ENCODE measurements around the gene FGD4. TPM values are rescaled to one million over a fixed set of nuclear protein-coding genes. Genes with fewer than 3 reads are reported as not detected.

The FGD4 gene
- total RNA-seq, 1 experiment from 2014 or later: 37.4 TPM

DNA sequence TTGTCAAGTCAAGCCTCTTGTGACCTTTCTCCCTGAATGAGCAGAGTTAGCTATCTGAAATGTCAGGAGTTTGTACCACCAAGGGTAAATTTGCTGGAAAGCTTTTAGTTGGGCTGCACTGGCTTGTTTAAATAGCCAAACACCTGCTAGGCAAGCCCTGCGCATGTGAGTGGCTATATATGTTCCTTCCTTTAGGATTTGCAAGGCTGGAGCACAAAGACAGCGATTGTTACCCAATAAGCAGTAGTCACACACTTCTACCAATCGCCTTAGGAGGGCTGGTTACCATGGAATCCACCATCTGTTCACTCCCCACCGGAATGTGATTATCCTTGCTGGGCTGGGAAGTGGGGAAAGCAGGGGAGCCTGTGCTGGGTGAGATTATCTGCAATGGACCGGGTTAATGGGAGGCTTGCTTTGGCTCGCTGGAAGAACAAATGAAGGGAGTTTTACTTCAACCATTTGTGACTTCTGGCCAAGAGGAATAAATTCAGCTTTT lies 102.5 kb downstream of the FGD4 start:
- intact Hi-C loops (cut with micrococcal nuclease; ENCODE audit: unreplicated experiment): loop anchor here (5.0 kb wide), 1 partner anchor 45 kb away; no protein-coding TSS in a partner anchor
- Mint-ChIP-seq H3K27me3 (ENCODE audit: unreplicated experiment) (no peaks in the 10 kb centered on the region), H3K9me3 (ENCODE audit: low read depth, unreplicated experiment) (no peaks in the 10 kb centered on the region), H3K4me1 (ENCODE audit: low read depth, unreplicated experiment) (peaks cover 46% of the 10 kb centered on the region), H3K36me3 (ENCODE audit: insufficient read depth, unreplicated experiment) (peaks cover 6% of the 10 kb centered on the region), H3K27ac (ENCODE audit: unreplicated experiment) (peak overlapping the region; percentile 66), H3K4me3 (ENCODE audit: low read depth, unreplicated experiment) (peak overlapping the region; percentile 51)
- CTCF ChIA-PET: interaction anchor here (0.7 to 1.5 kb wide), 3 partner anchors 21 to 34 kb away, joined by 3 to 5 read pairs (median 3); no protein-coding TSS in a partner anchor
- BruUV-seq (replicated peaks): no TSS peak
- TF ChIP-seq, protein P1, sequence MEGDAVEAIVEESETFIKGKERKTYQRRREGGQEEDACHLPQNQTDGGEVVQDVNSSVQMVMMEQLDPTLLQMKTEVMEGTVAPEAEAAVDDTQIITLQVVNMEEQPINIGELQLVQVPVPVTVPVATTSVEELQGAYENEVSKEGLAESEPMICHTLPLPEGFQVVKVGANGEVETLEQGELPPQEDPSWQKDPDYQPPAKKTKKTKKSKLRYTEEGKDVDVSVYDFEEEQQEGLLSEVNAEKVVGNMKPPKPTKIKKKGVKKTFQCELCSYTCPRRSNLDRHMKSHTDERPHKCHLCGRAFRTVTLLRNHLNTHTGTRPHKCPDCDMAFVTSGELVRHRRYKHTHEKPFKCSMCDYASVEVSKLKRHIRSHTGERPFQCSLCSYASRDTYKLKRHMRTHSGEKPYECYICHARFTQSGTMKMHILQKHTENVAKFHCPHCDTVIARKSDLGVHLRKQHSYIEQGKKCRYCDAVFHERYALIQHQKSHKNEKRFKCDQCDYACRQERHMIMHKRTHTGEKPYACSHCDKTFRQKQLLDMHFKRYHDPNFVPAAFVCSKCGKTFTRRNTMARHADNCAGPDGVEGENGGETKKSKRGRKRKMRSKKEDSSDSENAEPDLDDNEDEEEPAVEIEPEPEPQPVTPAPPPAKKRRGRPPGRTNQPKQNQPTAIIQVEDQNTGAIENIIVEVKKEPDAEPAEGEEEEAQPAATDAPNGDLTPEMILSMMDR (IDR thresholded peaks at IDR 0.05; ENCODE audit: unreplicated experiment): no peak
- peak; percentile 72 for DNase-seq

DNA sequence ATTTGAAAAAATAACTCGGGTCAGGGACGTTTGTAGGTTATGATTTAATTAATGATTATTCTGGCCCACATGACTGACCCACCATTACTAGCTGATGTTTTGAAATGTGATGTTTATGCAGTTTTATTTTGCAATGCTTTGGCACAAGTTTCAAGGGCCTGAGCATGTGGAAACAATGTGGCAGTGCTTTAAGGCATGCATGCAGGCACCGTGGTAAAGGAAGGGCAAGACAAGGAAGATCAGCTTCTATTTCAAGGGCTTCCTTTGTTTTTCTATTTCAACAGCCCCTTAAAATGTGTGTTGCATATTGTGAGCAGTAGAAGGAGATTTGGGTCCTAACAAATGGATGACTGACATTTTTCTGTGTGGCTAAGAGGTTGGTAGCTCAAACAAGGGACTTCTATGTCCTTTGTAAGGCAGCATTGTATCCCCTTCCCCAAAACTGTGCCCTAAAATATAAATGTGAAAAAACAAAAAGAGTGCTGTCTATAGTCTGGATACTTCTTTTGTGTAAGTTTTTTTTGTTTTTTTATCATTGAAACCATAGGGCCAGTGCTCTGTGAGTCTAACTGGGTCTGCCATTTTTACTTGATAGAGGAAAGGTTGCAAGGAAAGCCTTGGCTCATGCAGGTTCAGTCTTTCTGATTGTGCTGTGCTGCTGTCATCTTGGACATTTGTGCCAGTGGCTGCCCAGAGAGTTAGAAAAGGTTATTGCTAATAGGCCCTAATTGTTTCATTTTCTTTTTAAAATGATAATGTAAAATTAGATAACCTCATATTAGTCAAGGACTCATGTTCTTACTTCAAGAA lies 103.5 kb downstream of the FGD4 start:
- H3K36me3 Mint-ChIP-seq (ENCODE audit: insufficient read depth, unreplicated experiment): peaks cover 6% of the 10 kb centered on the region
- peak overlapping the region; percentile 51 for H3K4me3 Mint-ChIP-seq (ENCODE audit: low read depth, unreplicated experiment)
- no peaks in the 10 kb centered on the region for H3K27me3 Mint-ChIP-seq (ENCODE audit: unreplicated experiment)
- no peak overlapping the region for H3K27ac Mint-ChIP-seq (ENCODE audit: unreplicated experiment)
- DNase-seq: peak; percentile 6
- peaks cover 45% of the 10 kb centered on the region for H3K4me1 Mint-ChIP-seq (ENCODE audit: low read depth, unreplicated experiment)
- no TSS peak for BruUV-seq (replicated peaks)
- TF ChIP-seq, protein P1 (IDR thresholded peaks at IDR 0.05; ENCODE audit: unreplicated experiment): no peak
- intact Hi-C loops (cut with micrococcal nuclease; ENCODE audit: unreplicated experiment): loop anchor here (5.0 kb wide), 1 partner anchor 46 kb away; no protein-coding TSS in a partner anchor
- CTCF ChIA-PET: interaction anchor here (1.1 to 1.5 kb wide), 2 partner anchors 20 to 33 kb away, joined by 3 to 5 read pairs; no protein-coding TSS in a partner anchor
- no peaks in the 10 kb centered on the region for H3K9me3 Mint-ChIP-seq (ENCODE audit: low read depth, unreplicated experiment)

DNA sequence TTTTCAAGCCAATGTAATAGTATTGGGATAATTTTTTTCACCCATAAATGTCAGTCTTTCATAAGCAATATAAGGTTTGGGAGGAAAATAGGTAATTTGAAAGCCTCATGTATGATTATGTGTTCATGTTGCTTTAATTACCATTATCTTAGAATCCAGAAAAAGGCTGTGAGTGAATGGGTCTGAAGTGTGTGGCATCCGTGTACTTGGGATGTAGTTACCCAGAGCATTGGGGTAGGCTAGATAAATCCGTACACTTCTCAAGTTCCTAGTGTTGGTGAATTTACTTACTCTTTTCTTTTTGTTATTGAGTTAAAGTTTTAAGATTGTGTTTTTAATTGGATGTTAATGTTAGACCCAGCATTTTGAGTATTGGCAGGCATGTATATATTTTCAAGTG lies 104.4 kb downstream of the FGD4 start:
- no TSS peak for BruUV-seq (replicated peaks)
- DNase-seq: no peak
- Mint-ChIP-seq H3K36me3 (ENCODE audit: insufficient read depth, unreplicated experiment) (peaks cover 6% of the 10 kb centered on the region), H3K9me3 (ENCODE audit: low read depth, unreplicated experiment) (no peaks in the 10 kb centered on the region), H3K4me3 (ENCODE audit: low read depth, unreplicated experiment) (no peak overlapping the region), H3K27ac (ENCODE audit: unreplicated experiment) (no peak overlapping the region), H3K27me3 (ENCODE audit: unreplicated experiment) (no peaks in the 10 kb centered on the region), H3K4me1 (ENCODE audit: low read depth, unreplicated experiment) (peaks cover 46% of the 10 kb centered on the region)
- intact Hi-C loops (cut with micrococcal nuclease; ENCODE audit: unreplicated experiment): loop anchor here (5.0 kb wide), 1 partner anchor 46 kb away; no protein-coding TSS in a partner anchor
- TF ChIP-seq, protein P1 (IDR thresholded peaks at IDR 0.05; ENCODE audit: unreplicated experiment): no peak
- CTCF ChIA-PET: no interaction called here

DNA sequence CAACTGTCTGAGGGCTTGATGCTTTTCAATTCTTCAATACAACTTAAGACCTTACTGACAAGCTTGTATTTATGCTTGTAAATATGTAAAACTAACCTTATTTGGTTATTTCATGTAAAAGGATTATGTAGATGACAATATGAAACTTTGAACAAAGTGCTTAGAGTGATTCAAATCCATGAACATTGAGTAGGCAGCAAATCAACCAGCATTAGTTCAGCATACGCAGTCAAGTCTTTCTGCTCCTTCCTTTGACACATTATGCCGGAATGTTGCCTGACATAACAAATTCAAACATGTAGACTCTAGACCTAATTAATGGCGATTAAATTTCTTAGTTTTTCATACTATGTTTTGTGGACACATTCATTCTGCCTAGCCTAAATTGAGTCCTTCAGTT lies 105.2 kb downstream of the FGD4 start:
- H3K27me3 Mint-ChIP-seq (ENCODE audit: unreplicated experiment): no peaks in the 10 kb centered on the region
- BruUV-seq (replicated peaks): no TSS peak
- intact Hi-C loops (cut with micrococcal nuclease; ENCODE audit: unreplicated experiment): loop anchor here (5.0 kb wide), 1 partner anchor 47 kb away; no protein-coding TSS in a partner anchor
- no peaks in the 10 kb centered on the region for H3K9me3 Mint-ChIP-seq (ENCODE audit: low read depth, unreplicated experiment)
- no peak for DNase-seq
- H3K27ac Mint-ChIP-seq (ENCODE audit: unreplicated experiment): no peak overlapping the region
- CTCF ChIA-PET: no interaction called here
- peaks cover 6% of the 10 kb centered on the region for H3K36me3 Mint-ChIP-seq (ENCODE audit: insufficient read depth, unreplicated experiment)
- TF ChIP-seq, protein P1 (IDR thresholded peaks at IDR 0.05; ENCODE audit: unreplicated experiment): no peak
- peaks cover 48% of the 10 kb centered on the region for H3K4me1 Mint-ChIP-seq (ENCODE audit: low read depth, unreplicated experiment)
- H3K4me3 Mint-ChIP-seq (ENCODE audit: low read depth, unreplicated experiment): no peak overlapping the region
